ENCODE data around the gene TGFB2. TPM values are rescaled to one million over a fixed set of nuclear protein-coding genes. Genes with fewer than 3 reads are reported as not detected.

Gene TGFB2
- total and polyA plus RNA-seq, 4 donors, result 0.21 to 0.75 (median 0.41) TPM

DNA sequence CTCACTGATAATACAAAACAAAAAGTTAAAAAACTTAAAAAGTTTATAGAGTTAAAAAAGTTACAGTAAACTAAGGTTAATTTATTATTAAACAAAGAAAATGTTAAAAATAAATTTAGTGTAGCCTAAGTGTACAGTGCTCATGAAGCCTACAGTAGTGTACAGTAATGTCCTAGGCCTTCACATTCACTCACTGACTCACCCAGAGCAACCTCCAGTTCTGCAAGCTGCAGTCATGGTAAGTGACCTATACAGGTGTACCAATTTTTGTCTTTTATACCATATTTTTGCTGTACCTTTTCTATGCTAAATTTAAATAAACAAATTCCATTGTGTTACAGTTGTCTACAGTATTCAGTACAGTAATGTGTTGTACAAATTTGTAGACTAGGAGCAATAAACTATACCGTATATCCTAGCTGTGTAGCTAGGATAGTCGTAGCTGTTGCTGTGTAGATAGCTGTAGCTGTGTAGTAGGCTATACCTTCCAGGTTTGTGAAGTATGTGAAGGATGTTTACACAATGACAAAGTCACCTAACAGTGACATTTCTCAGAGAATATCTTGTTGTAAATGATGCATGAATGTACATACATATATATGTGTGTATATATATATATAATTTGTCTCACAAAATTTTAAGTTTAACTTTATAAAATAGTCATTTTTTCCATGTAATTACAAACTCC, 140.2 kb downstream of the TGFB2 start:
- WGBS, result 94% methylated on average over 2 of the region's 2 CpGs
- Histone ChIP-seq H3K9ac (ENCODE audit: low read depth in 1 of 2, low read length in 2 of 2) (no peak overlapping the region), H3K4me3 (ENCODE audit: low read depth in 1 of 3, low read length in 3 of 3) (no peak overlapping the region), H3K9me3 (ENCODE audit: control insufficient read depth in 4 of 4, low read length in 3 of 4) (no peaks in the 10 kb centered on the region), H3K27me3 (ENCODE audit: control insufficient read depth in 4 of 4, insufficient read depth in 4 of 4, low read length in 3 of 4) (no peaks in the 10 kb centered on the region), H3K36me3 (ENCODE audit: control insufficient read depth in 4 of 4, insufficient read depth in 3 of 4, low read depth in 1 of 4, low read length in 3 of 4) (no peaks in the 10 kb centered on the region), H3K27ac (ENCODE audit: low read depth in 1 of 2, low read length in 2 of 2) (no peak overlapping the region), H3K4me1 (ENCODE audit: control insufficient read depth in 4 of 4, insufficient read depth in 4 of 4, low read length in 3 of 4) (no peaks in the 10 kb centered on the region)
- no peak for DNase-seq (ENCODE audit: low spot score)
- TF ChIP-seq, protein P1, sequence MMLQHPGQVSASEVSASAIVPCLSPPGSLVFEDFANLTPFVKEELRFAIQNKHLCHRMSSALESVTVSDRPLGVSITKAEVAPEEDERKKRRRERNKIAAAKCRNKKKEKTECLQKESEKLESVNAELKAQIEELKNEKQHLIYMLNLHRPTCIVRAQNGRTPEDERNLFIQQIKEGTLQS (IDR thresholded peaks at IDR 0.05), result no peak
- TF ChIP-seq GABPA (IDR thresholded peaks at IDR 0.05 in 1 of 2, conservative IDR thresholded peaks at IDR 0.05 in 1 of 2) (no peak), FOXA1 (IDR thresholded peaks at IDR 0.05) (no peak), RAD21 (IDR thresholded peaks at IDR 0.05) (no peak), JUND (IDR thresholded peaks at IDR 0.05) (no peak), HNF4G (IDR thresholded peaks at IDR 0.05) (no peak), NR2F2 (IDR thresholded peaks at IDR 0.05) (no peak), FOXA2 (IDR thresholded peaks at IDR 0.05) (no peak)
- TF ChIP-seq, protein P2, sequence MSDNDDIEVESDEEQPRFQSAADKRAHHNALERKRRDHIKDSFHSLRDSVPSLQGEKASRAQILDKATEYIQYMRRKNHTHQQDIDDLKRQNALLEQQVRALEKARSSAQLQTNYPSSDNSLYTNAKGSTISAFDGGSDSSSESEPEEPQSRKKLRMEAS (IDR thresholded peaks at IDR 0.05), result no peak
- TF ChIP-seq, protein P3, sequence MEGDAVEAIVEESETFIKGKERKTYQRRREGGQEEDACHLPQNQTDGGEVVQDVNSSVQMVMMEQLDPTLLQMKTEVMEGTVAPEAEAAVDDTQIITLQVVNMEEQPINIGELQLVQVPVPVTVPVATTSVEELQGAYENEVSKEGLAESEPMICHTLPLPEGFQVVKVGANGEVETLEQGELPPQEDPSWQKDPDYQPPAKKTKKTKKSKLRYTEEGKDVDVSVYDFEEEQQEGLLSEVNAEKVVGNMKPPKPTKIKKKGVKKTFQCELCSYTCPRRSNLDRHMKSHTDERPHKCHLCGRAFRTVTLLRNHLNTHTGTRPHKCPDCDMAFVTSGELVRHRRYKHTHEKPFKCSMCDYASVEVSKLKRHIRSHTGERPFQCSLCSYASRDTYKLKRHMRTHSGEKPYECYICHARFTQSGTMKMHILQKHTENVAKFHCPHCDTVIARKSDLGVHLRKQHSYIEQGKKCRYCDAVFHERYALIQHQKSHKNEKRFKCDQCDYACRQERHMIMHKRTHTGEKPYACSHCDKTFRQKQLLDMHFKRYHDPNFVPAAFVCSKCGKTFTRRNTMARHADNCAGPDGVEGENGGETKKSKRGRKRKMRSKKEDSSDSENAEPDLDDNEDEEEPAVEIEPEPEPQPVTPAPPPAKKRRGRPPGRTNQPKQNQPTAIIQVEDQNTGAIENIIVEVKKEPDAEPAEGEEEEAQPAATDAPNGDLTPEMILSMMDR (IDR thresholded peaks at IDR 0.05; ENCODE audit: low read depth, low read length, missing input control), result no peak
- TF ChIP-seq, protein P4, sequence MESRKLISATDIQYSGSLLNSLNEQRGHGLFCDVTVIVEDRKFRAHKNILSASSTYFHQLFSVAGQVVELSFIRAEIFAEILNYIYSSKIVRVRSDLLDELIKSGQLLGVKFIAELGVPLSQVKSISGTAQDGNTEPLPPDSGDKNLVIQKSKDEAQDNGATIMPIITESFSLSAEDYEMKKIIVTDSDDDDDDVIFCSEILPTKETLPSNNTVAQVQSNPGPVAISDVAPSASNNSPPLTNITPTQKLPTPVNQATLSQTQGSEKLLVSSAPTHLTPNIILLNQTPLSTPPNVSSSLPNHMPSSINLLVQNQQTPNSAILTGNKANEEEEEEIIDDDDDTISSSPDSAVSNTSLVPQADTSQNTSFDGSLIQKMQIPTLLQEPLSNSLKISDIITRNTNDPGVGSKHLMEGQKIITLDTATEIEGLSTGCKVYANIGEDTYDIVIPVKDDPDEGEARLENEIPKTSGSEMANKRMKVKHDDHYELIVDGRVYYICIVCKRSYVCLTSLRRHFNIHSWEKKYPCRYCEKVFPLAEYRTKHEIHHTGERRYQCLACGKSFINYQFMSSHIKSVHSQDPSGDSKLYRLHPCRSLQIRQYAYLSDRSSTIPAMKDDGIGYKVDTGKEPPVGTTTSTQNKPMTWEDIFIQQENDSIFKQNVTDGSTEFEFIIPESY (IDR thresholded peaks at IDR 0.05), result no peak

DNA sequence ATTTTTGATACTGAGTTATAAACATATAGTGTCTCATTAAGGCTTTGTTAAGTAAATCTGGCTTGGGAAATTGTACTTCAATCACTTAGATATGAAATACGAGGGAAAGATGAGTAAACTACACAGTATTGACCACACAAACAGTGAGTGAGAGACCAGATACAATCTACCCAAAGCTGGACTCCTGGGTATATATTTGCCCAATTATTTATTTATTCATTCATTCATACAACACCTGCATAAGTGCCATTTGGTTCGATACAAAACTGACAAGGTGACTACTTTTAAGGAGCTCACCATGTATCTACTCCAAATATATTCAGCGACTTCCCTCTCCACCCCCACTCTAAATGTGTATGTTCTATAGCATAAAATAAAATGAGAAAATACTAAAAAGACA, 143.4 kb downstream of the TGFB2 start:
- Histone ChIP-seq H3K27me3 (ENCODE audit: control insufficient read depth in 4 of 4, insufficient read depth in 4 of 4, low read length in 3 of 4) (no peaks in the 10 kb centered on the region), H3K9ac (ENCODE audit: low read depth in 1 of 2, low read length in 2 of 2) (no peak overlapping the region), H3K4me3 (ENCODE audit: low read depth in 1 of 3, low read length in 3 of 3) (no peak overlapping the region), H3K36me3 (ENCODE audit: control insufficient read depth in 4 of 4, insufficient read depth in 3 of 4, low read depth in 1 of 4, low read length in 3 of 4) (no peaks in the 10 kb centered on the region), H3K9me3 (ENCODE audit: control insufficient read depth in 4 of 4, low read length in 3 of 4) (no peaks in the 10 kb centered on the region), H3K4me1 (ENCODE audit: control insufficient read depth in 4 of 4, insufficient read depth in 4 of 4, low read length in 3 of 4) (no peaks in the 10 kb centered on the region), H3K27ac (ENCODE audit: low read depth in 1 of 2, low read length in 2 of 2) (no peak overlapping the region)
- DNase-seq (ENCODE audit: low spot score), result no peak
- 70% methylated on average over 3 of the region's 3 CpGs for WGBS
- TF ChIP-seq, protein P2 (IDR thresholded peaks at IDR 0.05), result no peak
- TF ChIP-seq JUND (IDR thresholded peaks at IDR 0.05), result no peak
- TF ChIP-seq HNF4G (IDR thresholded peaks at IDR 0.05), result no peak
- TF ChIP-seq, protein P5, sequence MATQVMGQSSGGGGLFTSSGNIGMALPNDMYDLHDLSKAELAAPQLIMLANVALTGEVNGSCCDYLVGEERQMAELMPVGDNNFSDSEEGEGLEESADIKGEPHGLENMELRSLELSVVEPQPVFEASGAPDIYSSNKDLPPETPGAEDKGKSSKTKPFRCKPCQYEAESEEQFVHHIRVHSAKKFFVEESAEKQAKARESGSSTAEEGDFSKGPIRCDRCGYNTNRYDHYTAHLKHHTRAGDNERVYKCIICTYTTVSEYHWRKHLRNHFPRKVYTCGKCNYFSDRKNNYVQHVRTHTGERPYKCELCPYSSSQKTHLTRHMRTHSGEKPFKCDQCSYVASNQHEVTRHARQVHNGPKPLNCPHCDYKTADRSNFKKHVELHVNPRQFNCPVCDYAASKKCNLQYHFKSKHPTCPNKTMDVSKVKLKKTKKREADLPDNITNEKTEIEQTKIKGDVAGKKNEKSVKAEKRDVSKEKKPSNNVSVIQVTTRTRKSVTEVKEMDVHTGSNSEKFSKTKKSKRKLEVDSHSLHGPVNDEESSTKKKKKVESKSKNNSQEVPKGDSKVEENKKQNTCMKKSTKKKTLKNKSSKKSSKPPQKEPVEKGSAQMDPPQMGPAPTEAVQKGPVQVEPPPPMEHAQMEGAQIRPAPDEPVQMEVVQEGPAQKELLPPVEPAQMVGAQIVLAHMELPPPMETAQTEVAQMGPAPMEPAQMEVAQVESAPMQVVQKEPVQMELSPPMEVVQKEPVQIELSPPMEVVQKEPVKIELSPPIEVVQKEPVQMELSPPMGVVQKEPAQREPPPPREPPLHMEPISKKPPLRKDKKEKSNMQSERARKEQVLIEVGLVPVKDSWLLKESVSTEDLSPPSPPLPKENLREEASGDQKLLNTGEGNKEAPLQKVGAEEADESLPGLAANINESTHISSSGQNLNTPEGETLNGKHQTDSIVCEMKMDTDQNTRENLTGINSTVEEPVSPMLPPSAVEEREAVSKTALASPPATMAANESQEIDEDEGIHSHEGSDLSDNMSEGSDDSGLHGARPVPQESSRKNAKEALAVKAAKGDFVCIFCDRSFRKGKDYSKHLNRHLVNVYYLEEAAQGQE (IDR thresholded peaks at IDR 0.05), result no peak
- no peak for TF ChIP-seq NR2F2 (IDR thresholded peaks at IDR 0.05)
- TF ChIP-seq HNF4A (conservative IDR thresholded peaks at IDR 0.05), result no peak
- TF ChIP-seq TAF1 (conservative IDR thresholded peaks at IDR 0.05), result no peak
- no peak for TF ChIP-seq EGR1 (IDR thresholded peaks at IDR 0.05; ENCODE audit: low read depth in 2 of 2)
- TF ChIP-seq RXRA (IDR thresholded peaks at IDR 0.05), result no peak
- TF ChIP-seq GABPA (IDR thresholded peaks at IDR 0.05 in 1 of 2, conservative IDR thresholded peaks at IDR 0.05 in 1 of 2), result no peak
- no peak for TF ChIP-seq RAD21 (IDR thresholded peaks at IDR 0.05)
- no peak for TF ChIP-seq FOXA2 (IDR thresholded peaks at IDR 0.05)
- TF ChIP-seq, protein P1 (IDR thresholded peaks at IDR 0.05), result no peak
- TF ChIP-seq FOXA1 (IDR thresholded peaks at IDR 0.05), result no peak
- TF ChIP-seq, protein P4 (IDR thresholded peaks at IDR 0.05), result no peak
- TF ChIP-seq, protein P3 (IDR thresholded peaks at IDR 0.05; ENCODE audit: low read depth, low read length, missing input control), result no peak
- TF ChIP-seq YY1 (IDR thresholded peaks at IDR 0.05), result no peak

Data from liver (tissue), 9 donors.